ENCODE results near the gene B3GALNT2. TPM values are rescaled to one million over a fixed set of nuclear protein-coding genes. Genes with fewer than 3 reads are reported as not detected.

Gene B3GALNT2
- total and polyA plus RNA-seq, 2 of the 8 experiments (the other 6 are each of a cell fraction or from before 2014, with no cell fraction given) = 15.4 to 39.4 TPM

DNA sequence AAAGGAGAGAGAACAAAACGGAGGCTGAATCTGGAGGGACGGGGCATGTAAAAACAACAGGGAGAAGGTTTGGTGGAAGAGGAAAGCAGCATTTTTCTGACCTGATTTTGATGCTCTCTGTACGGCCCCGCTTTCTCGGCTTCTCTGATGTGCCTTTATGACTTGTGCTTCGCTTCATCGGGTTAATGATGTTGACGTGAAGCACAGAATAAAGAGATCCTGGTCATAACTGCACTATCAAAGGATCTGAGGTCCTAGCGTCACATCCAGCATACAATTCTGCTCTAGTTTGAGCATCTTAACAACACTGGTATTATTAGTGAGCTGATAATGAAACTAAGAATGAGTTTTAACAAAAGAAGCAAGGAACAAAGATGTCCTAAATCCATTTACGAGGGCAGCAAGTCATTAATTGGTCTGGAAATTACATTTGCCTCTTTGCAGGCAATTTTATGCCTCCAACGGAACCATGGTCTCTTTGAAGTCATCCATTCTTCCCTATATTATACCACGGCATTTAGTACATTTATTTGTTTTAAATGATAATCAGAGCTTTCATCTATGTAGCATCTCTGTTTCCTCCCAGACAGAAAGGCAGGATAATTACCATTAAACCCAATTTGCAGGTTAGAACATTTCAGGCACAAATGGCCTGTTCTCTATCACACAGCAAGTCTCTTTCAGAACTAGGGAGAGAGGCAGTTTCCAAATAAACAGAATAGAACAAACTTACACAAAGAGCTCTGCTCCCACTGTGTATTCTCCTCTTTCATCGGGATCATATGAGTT is 45.3 kb upstream of the B3GALNT2 start:
- Histone ChIP-seq H3K18ac (ENCODE audit: extremely low read depth, low read length) (no peak overlapping the region), H3K36me3 (ENCODE audit: control insufficient read depth in 2 of 4, insufficient read depth in 4 of 4, low read length in 3 of 4) (no peaks in the 10 kb centered on the region; a peak in 2 of 8 replicates), H2BK5ac (ENCODE audit: low read depth, low read length) (no peak overlapping the region), H3K4ac (replicated peaks; ENCODE audit: insufficient read length, low read depth, low read length) (no peak overlapping the region), H3K14ac (ENCODE audit: insufficient read length) (no peak overlapping the region), H3K23me2 (ENCODE audit: low read depth, low read length) (no peaks in the 10 kb centered on the region), H3K9me3 (ENCODE audit: insufficient read depth in 2 of 2, low read depth in 1 of 2, low read length in 1 of 2) (no peaks in the 10 kb centered on the region), H3K4me1 (replicated peaks in 1 of 4; ENCODE audit: control insufficient read depth in 3 of 4, insufficient read depth in 4 of 4, low read length in 3 of 4) (peaks cover 3 to 7% (median 5%) of the 10 kb centered on the region in 4 experiments), H2AFZ (ENCODE audit: low read length) (no peak overlapping the region), H4K91ac (replicated peaks; ENCODE audit: insufficient read length, low read length) (no peak overlapping the region), H4K8ac (ENCODE audit: extremely low read depth, insufficient read depth, low read length) (no peak overlapping the region), H2BK120ac (replicated peaks; ENCODE audit: low read depth, low read length) (no peak overlapping the region), H2BK20ac (ENCODE audit: low read length) (no peak overlapping the region), H3K79me2 (ENCODE audit: control insufficient read depth in 1 of 2, insufficient read depth in 2 of 2, low read length in 2 of 2) (no peaks in the 10 kb centered on the region), H4K20me1 (replicated peaks in 1 of 2; ENCODE audit: control insufficient read depth in 1 of 2, insufficient read depth in 2 of 2, low read length in 2 of 2) (peaks cover 0 to 1% of the 10 kb centered on the region in 2 experiments), H3K9ac (replicated peaks in 1 of 4; ENCODE audit: extremely low read depth in 1 of 4, low read depth in 3 of 4, low read length in 3 of 4) (no peak overlapping the region), H2AK5ac (ENCODE audit: low read depth, low read length) (no peak overlapping the region), H3K27me3 (replicated peaks in 1 of 4; ENCODE audit: control insufficient read depth in 3 of 4, extremely low read depth in 1 of 4, insufficient read depth in 3 of 4, low read length in 3 of 4) (no peaks in the 10 kb centered on the region), H3K27ac (ENCODE audit: low read depth, low read length) (no peak overlapping the region), H4K5ac (ENCODE audit: insufficient read length, low read depth, low read length) (no peak overlapping the region), H3K23ac (ENCODE audit: insufficient read length) (no peak overlapping the region), H2BK15ac (ENCODE audit: low read length) (no peak overlapping the region), H3K4me3 (ENCODE audit: extremely low read depth in 1 of 4, insufficient read depth in 2 of 4, low read depth in 3 of 4, low read length in 4 of 4) (no peak overlapping the region), H3K56ac (replicated peaks; ENCODE audit: insufficient read length, low read depth, low read length) (no peak overlapping the region), H3K4me2 (ENCODE audit: insufficient read depth in 1 of 2, low read depth in 2 of 2, low read length in 2 of 2) (no peak overlapping the region), H3K79me1 (ENCODE audit: low read depth, low read length) (no peaks in the 10 kb centered on the region), H2BK12ac (ENCODE audit: low read depth, low read length) (no peak overlapping the region)
- no peak for FAIRE-seq
- ChIA-PET POLR2A (ENCODE audit: partially characterized antibody) (no interaction called here), CTCF (ENCODE audit: partially characterized antibody) (interaction anchor here (0.6 to 5.8 kb wide), 5 partner anchors 9 to 233 kb away, joined by 3 to 55 read pairs (median 4); no protein-coding TSS in a partner anchor)
- whole genome bisulfite sequencing, 2 experiments (ENCODE audit: extremely low coverage in 1 of 2, insufficient coverage in 1 of 2, insufficient read length in 1 of 2, insufficient replicate concordance in 2 of 2, low coverage in 1 of 2, low lambda C conversion rate in 2 of 2, missing lambda C conversion rate in 1 of 2) = 84% methylated on average over 13 of the region's 13 CpGs; no CpG with 5 or more reads in 1 of the 2 experiments
- TF ChIP-seq TAF7 (optimal IDR thresholded peaks at IDR 0.05; ENCODE audit: borderline replicate concordance, low read depth, low read length) (no peak), GABPA (IDR thresholded peaks at IDR 0.05; ENCODE audit: borderline replicate concordance, insufficient read depth, low read length) (no peak), BCL11A (IDR thresholded peaks at IDR 0.05; ENCODE audit: low read depth in 2 of 2, low read length in 2 of 2) (no peak), POU5F1 (IDR thresholded peaks at IDR 0.05; ENCODE audit: low read depth, low read length) (no peak), NRF1 (IDR thresholded peaks at IDR 0.05; ENCODE audit: low read depth, low read length) (no peak), POLR2A (IDR thresholded peaks at IDR 0.05; ENCODE audit: control extremely low read depth in 1 of 2, low read depth in 2 of 2, low read length in 2 of 2) (no peak)
- TF ChIP-seq, protein P1, sequence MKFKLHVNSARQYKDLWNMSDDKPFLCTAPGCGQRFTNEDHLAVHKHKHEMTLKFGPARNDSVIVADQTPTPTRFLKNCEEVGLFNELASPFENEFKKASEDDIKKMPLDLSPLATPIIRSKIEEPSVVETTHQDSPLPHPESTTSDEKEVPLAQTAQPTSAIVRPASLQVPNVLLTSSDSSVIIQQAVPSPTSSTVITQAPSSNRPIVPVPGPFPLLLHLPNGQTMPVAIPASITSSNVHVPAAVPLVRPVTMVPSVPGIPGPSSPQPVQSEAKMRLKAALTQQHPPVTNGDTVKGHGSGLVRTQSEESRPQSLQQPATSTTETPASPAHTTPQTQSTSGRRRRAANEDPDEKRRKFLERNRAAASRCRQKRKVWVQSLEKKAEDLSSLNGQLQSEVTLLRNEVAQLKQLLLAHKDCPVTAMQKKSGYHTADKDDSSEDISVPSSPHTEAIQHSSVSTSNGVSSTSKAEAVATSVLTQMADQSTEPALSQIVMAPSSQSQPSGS (IDR thresholded peaks at IDR 0.05; ENCODE audit: low read length) = no peak
- TF ChIP-seq, protein P2, sequence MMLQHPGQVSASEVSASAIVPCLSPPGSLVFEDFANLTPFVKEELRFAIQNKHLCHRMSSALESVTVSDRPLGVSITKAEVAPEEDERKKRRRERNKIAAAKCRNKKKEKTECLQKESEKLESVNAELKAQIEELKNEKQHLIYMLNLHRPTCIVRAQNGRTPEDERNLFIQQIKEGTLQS (IDR thresholded peaks at IDR 0.05; ENCODE audit: insufficient read depth, low read depth, low read length) = no peak
- DNase-seq (ENCODE audit: low read depth in 1 of 2, low spot score in 2 of 2) = no peak

Measured in H1 (cell line).